Stimulated activated CD4-positive, alpha-beta T cell treated with anti-CD3 and anti-CD28 coated beads, Interleukin-1b, Interleukin-23, amount 100 ng/mL, for 24 hours (primary cell): ENCODE data around the gene PKIB.
"Not testable (repeated sequence)": the region's sequence is repeated elsewhere in the genome, so short reads cannot be mapped to it uniquely, and the experiment has no call there.

Experiments used
- DNase-seq, 4 experiments: peaks; one replicate each; pipeline ENCODE4 v3.0.0-alpha.2; 2020; ENCODE audit warnings: low read depth in 4 of 4, low spot score in 1 of 4

The PKIB gene, protein sequence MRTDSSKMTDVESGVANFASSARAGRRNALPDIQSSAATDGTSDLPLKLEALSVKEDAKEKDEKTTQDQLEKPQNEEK

DNA sequence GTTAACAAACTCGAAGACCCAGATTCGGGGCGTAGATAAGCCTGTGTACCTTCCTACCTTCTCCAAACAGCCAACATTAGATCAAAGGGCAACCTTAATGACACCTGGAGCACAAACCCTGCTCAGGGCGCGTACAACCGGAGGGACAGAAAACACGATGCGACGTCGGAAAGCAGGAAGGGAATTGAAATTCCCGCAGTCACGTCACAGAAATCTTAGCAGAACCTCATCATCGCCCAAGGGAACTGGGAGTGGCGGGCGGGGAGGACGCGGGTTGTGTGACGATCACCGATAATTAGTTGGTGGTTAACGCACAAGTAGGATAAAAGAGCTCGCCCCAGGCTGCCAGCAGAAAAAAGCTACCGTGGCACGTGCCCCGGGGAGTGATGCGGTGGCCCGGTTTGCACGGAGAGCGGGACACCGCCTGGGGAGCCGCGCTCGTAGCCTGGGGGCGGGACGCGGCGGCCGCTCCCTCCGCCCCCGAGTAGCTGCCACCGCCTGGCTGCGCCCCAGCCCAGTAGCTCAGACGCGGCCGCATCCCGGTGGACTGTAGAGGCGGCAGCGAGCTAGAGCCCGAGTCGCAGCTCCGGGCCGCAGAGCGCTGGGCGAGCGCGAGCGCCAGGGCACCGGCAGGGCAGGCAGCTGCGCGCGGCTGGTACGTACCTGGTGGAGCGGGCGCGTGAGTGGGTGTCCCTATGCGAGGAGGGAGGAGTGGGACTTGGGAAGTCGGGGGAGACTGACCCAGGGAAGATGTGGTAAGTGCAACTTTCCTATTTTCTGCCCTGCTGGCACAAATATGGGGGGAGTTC lies at the start of gene PKIB:
TSS of gene PKIB (plus strand) at position 525 of the 809 bp plus-strand sequence. CDS start 107,390 bp downstream, outside the sequence.
- DNase-seq = peak in 1 of 4 experiments; percentile 29

DNA sequence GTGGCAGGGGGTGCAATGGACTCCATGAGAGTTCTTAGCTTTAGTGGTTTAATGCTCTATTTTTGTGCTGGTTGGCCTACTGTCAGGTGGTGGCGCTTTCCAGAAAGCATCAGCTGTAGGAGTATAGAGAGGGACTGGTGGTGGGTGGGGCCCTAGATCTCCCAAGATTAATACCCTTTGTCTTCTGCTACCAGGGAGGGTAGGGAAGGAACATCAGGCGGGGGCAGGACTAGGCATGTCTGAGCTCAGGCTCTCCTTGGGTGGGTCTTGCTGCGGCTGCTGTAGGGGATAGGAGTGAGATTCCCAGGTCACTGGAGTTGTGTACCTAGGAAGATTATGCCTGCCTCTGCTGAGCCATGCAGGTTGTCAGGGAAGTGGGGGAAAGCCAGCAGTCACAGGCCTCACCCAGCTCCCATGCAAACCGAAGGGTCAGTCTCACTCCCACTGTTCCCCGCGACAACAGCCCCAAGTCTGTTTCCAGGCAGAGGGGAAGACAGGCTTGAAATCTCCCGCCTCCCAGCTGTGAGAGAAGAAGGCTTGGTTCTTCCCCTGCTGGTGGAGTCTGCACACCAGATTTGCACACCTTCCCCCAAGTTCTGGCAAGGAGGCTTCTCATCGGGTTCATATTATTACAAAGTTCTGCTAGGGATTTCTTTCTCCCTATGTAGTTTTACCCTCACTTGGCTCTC lies 46.7 kb upstream of the PKIB start:
- DNase-seq = no peak

DNA sequence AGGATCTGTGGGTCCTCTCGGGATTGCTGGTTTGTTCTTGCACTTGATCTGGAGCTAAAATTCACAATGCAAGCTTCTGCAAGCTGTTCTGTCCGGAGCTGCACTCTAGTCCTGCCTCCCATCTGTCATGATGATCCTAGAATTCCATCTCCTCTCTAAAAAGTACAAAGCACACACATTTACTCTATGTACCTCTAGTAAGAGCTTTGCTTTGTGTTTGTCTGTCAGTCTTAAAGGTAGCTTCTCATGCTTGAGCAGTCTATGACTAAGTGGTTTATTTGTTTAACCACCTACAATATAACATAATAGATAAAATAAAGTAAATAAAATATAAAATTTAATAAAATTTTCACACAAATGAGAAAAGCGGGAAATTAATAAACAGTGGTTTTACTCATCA lies 46.0 kb upstream of the PKIB start:
- no peak for DNase-seq

DNA sequence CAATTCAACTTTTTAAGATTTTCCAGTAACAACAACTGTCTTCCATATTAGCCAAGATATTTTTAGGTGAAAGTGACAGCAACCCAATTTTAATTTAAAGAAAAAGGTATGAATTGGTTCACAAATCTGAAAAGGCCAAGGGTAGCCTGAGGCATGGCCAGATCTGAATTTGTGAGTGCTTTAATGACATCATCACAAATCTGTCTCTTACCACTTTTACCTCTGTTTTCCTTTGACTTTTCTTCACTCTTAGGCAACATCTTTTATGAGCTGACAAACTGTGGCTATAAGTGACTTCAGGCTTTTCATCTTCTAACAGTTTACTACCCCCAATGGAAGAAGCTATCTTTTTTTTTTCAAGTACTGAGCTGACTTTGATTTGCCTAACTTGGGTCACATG lies 44.5 kb upstream of the PKIB start:
- DNase-seq = no peak

DNA sequence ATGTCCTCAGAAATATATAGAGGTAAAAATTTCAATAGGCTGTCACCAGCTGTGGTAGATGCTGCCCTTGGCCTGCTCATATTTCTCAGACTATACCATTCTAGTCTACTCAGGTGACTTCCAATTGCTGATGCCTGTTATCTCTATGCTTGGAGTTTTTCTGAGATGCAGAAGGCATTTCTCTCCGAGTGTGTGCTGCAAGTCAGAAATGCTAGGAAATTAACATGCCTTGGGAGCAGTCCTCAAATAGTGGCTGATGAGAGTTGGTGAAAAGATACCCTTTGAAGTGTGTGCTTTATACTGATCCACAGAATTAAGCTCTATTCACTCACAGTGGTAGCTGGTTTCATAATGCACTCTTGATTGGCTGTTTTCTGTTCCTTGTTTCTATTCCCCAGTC lies 43.2 kb upstream of the PKIB start:
- DNase-seq = no peak

DNA sequence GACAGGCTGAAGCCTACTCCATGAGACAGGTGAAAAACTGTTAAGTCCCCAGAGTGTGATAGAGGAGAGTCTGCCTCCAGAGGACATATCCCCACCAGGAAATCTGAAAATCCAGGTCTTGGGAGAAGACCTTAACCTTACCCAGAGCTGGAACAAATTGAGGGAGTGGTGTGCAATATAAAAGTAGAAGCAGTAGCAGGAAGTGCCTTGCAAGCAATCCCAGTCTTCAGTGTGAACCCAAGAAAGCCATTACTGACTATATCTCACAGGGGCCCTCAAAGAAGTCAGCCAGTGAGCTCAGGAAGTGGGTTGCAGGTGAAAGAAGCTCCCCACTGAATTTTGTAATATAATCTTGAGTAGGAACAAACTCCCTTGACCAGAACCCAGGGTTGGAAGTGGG lies 41.9 kb upstream of the PKIB start:
- DNase-seq = no peak

DNA sequence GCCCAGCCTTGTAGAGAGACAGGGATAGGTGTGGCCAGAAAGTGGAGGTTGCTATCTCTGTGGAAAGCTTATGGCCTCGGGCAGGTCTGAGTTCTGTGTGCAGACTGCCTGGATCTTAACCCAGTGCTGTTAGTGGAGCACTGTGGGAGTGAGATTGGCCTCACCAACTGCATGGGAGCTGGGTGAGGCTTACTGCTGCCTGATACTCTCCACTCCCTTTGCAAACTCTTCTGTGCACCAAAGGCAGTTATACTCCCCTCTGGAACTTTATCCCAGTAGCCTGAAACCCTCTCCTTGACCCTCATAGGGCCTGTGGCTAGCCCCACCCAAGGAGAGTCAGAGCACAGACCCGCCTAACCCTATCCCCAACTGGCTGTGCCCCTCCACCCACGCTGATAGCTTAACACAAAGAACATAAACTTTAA lies 41.4 kb upstream of the PKIB start:
- no peak for DNase-seq

DNA sequence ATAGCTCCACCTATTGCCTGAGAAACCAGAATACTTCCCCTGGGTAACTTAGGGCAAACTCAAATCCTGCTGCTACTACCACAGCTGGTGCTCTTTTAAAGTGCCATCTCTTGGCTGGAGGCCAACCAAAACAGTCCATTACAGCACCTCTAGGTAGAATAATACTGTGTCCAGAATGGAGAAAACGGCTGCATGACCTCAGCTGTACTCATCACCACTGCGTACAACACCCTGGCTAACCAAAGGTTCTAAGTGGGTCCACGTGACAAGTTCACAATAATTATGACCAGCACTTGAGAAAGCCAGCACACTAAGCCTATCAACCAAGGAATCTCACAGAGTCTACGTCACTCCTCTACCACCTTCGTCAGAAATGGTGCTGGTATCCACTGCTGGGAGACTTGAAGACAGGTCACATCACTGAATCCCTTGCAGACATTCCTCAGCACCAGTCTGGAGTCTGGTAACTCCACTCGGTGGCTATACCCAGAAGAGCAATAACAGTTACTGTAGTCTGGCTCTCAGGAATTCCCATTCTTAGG lies 40.9 kb upstream of the PKIB start:
- no peak for DNase-seq

DNA sequence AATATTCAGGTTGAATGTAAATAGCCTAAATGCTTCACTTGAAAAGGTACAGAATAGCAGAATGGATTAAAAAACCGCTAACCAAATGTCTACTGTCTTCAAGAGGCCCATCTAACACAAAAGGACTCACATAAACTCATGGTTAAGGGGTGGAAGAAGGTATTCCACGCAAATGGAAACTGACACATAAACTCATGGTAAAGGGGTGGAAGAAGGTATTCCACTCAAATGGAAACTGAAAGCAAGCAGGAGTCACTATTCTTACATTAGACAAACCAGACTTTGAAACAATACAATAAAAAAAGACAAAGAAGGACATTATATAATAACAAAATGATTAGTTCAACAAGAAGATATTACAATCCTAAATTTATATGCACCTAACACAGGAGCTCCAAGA lies 38.3 kb upstream of the PKIB start:
- no peak for DNase-seq

DNA sequence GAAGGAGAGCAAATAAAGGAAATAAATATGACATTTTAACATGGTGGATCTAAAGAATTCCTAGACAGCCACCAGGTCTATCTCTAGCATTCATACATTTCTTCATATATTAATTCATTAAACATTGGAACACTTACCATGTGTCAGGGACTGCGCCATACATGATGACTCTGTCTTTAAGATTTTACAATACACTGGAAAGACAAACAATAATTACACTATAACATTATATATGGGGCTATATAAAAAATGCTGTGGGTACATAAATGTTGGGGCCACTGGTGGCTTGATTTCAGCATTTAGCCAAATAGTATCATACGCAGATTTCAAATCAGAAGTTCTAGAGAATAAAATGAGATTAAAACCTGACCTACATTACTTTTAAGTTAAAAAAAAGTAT lies 33.3 kb upstream of the PKIB start:
- DNase-seq = no peak

DNA sequence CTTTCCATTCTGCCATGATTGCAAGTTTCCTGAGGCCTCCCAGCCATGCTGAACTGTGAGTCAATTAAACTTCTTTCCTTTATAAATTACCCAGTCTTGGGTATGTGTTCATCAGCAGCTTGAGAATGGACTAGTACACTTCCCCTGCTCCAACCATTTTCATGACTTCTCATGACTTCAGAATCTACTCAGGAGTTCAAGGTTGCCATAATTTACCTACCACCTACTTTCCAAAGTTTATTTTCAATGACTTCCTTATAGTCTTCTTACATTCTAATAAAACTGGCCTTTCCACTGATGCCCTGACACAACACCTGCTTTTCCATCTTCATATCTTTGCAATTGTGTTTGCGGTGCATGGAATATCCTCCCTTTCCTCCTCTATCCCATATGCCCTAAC lies 31.2 kb upstream of the PKIB start:
- DNase-seq = no peak

DNA sequence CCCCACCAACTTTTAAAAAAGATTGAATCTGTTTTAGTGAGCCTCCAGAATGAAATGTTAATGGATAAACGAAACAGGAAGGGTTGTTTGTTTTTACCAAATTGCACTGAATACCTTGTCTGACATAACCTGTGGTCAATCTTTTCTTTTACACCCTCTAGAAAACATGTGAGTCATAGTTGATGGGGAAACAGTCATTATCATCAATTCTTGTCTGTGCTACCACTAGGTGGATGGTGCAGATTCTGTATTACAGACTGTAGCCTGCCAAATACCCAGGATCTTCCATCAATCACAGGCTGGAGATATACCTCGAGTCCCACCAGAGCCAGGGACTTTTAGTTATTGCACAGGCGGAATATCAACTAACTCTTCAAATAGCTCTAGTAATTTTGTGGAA lies 29.5 kb upstream of the PKIB start:
- no peak for DNase-seq

DNA sequence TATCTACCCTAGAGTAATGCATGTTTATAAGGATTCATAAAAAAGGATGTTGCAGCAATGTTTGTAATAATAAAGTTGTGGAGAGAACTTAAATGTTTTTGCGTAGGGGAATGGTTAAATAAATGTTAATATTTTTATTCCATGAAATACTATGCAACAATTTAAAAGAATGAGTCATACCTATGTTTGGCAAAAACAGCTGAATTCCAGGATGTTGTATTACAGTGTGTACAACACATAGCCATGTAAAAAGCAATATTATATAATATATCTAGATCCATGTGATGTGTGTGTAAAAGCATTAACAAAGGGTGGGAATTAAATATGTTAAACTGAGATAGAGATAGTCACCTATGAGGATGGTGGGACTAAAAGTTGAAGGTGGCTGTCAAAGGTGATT lies 21.1 kb upstream of the PKIB start:
- DNase-seq = no peak

DNA sequence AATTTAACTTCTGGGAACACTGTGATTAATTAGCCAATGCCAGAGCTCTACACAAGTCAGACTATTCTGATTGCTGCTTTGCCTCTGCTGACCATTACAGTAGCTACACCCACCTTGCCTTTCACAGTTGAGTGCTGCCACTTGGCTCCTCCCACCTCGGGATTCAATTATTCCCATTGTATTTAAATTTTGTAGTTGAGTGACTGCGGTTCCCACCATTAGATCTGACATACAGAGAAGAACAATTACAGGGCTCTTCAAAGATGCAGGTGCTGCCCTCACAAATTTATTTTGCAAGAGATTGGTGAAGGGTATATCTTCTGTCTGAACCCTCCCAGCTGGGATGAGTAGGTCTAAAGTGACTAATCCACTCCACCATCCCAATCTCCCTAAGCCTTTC lies 11.9 kb upstream of the PKIB start:
- DNase-seq = not testable (repeated sequence)

DNA sequence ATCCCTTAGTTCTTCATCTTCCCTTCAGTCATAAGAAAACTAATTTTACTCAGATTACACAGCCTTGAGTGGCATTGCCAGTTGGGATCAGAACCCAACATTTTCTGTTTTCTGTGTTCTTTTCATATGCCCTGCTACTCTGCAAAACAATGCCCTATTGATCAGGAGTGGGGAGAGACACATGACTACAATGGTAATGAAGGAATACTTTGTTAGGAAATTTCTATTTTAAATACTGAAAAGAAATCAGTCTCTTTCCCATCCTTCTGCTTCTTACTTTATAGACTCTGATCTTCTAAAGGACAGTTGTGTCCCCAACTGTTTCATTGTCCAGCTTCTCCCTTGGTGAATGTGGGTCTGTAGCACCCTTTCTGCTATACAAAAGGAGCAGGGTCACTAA lies 5.5 kb upstream of the PKIB start:
- DNase-seq = no peak

DNA sequence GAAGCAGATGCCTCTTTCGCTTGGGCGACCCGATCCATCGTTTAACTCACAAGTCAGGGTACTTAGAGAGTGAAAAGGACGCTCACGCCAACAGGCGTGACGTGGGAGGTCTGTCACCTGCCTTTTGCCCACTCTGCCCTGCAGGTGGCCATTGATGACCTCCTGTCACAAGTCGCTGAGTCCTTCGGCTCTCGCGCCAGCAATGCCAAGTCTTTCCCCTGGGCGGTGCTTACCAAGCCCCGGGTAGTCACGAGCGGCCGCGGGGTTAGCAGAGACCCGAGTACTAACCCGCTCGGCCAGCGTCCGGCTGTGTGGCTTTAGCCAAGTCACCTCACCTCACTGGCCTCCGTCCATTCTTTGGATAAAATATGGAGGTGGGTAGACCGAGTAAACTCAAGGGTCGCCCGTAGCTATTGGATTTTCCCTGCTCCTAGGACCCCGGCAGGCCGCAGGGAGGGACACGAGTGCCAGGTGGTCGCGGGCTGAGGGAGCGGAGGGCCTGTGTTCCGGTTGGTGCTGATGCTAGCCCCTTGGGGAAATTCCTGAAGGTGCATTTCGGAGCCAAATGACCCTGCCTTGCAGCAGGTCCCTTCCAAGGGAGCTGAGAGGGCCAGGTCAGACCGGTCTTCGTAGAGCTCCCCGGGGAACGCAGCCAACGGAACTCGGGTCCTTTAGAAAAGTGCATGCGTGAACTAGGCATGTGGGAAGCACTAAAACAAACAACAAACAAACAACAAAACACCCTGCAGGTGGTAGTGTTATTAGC lies 668 bp downstream of the PKIB start:
- DNase-seq = no peak

DNA sequence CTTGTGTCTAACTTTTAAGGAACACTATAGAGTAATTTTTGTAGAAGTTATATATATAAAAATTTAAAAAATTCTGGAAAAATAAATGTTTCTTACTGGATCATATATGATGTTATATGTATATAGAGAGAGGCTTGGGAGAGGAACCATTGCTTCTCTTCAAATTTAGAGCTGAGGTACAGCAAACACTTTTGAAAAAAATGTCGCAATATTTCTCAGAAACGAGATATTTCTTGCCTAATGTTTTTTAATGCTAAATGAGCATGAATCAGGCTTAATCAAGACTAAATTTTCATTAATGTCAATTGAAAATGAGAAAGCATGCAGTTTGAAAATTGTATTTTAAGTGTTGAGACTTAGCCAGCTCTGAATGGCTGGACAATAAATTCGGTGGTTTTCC lies 2.6 kb downstream of the PKIB start:
- DNase-seq = no peak

DNA sequence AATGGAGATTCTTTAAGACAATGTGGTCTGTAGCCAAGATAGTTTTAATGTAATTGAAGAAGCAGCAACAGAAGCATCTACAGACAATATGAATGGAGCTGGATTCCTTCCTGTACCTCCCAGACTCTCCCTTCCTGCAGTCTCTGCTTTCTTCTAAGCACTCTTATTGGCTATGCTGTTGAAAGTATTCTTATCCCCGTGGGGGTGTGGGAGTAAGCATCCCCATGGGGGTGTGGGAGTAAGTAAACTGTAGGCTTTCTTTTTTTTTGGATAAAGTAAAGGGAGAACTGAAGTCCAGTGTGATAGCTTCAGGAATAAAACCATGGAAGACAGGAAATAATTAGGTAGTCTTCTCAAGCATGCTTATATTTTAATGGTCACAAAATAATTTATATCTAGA lies 4.1 kb downstream of the PKIB start:
- no peak for DNase-seq

DNA sequence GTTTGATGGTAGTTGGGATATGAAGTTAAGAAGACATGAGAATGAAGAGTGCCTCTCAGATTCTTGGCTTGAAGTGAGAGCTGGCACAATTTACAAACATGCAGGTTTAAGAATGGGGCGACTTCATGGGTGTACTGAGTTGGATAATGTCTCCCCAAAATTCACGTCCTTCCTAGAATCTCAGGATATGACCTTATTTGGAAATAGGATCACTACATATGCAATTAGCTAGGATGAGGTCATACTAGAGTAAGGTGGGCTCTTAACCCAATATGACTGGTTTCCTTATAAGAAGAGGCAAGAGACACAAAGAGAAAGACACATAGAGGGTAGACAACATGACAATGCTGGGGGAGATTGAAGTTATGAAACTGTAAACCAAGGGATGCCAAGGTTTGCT lies 5.2 kb downstream of the PKIB start:
- DNase-seq = no peak

DNA sequence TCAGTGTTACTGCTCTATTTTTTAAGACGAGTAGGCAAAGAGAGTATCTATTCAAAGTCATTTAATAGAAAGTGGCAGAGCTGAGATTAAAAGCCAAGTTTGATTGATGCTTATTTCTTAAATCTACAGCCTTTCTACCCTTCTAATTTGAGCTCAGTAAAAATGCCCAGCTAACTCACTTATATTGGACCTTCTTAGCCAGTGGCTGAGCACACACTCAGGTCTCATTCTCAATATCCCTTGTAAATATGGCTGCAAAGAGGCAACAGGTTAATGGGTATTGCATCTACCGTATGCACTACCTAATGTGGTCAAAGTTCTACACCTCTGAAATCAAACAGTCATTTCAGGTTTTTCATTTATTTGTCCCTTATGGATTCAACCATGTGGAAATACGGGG lies 6.7 kb downstream of the PKIB start:
- no peak for DNase-seq

DNA sequence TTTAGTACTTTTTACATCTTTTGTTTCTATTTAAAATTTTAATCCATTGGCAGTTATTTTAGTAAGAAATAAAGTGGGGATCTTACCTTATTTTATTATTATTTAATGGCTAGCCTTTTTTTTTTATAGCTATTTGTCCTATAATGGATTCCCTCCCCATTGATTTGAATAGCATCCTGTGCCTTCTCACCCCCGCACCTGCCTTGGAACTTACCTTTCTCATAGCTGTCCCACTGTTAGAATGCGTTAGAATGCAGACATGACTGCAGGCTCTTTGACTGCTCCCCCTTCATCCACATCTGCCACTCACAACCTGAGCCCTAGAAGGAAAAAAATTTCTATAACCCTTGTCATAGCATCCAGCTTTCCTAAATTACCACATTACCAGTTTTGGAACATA lies 9.1 kb downstream of the PKIB start:
- no peak for DNase-seq

DNA sequence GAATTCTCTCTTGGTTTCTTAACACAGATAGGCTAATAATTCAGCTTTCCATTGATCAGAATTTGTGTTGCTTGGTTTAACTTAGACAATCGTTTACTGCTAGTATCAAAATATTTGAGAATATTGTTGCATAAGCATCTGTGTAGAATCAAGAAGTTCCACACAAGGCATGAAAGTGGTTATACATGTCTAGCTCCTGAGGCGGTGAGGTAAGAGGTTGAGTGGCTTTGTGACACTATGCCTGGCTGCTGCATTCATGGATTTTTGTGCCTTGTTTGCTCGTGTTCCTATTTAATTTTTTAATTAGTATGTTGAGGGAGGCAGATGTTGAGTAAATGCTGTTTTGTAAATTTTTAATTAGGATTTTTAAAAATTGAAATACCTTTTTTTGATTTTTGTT lies 10.2 kb downstream of the PKIB start:
- no peak for DNase-seq
